ENCODE measurements around the gene ZNF605.
"Not testable (repeated sequence)": the region's sequence is repeated elsewhere in the genome, so short reads cannot be mapped to it uniquely, and the experiment has no call there.

ZNF605 gene

GRCh38 chr12:132904718-132905328, 51.3 kb downstream of the ZNF605 start:
- no peak for DNase-seq

- DNase-seq = no peak
Observed at GRCh38 chr12:132899033-132899432, 57.1 kb downstream of the ZNF605 start.

GRCh38 chr12:132888852-132889251, 67.3 kb downstream of the ZNF605 start:
- no peak for DNase-seq

GRCh38 chr12:132887513-132888351, 68.4 kb downstream of the ZNF605 start, which contains the start of gene CHFR:
TSS of gene CHFR (minus strand) at chr12:132887605. CDS start at chr12:132887328, 277 bp downstream.
- DNase-seq = peak; percentile 95

- peak; percentile 54 for DNase-seq
Observed at GRCh38 chr12:132886529-132887477, 69.3 kb downstream of the ZNF605 start.

- DNase-seq = no peak
Observed at GRCh38 chr12:132881818-132882217, 74.3 kb downstream of the ZNF605 start.

DNA sequence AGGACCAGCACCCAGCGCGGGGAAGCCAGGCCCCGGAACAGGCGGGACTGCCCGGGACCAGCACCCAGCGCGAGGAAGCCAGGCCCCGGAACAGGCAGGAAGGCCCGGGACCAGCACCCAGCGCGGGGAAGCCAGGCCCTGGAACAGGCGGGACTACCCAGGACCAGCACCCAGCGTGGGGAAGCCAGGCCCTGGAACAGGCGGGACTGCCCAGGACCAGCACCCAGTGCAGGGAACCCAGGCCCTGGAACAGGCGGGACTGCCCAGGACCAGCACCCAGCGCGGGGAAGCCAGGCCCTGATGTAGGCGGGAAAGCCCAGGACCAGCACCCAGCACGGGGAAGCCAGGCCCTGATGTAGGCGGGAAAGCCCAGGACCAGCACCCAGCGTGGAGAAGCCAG, 81.5 kb downstream of the ZNF605 start:
- DNase-seq = not testable (repeated sequence)

DNA sequence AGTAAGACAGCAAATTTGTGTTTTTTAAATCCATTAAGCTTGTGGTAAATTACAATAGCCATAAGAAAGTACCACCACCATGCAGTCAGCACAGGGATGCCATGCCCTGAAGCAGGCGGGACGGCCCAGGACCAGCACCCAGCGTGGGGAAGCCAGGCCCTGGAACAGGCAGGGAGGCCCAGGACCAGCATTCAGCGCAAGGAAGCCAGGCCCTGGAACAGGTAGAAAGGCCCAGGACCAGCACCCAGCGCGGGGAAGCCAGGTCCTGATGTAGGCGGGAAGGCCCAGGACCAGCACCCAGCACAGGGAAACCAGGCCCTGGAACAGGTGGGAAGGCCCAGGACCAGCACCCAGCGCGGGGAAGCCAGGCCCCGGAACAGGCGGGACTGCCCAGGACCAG, 81.9 kb downstream of the ZNF605 start:
- DNase-seq = no peak

- no peak for DNase-seq
Observed at GRCh38 chr12:132873724-132874123, 82.4 kb downstream of the ZNF605 start.

GRCh38 chr12:132872975-132873421, 83.1 kb downstream of the ZNF605 start:
- DNase-seq = no peak

- DNase-seq = no peak
Observed at GRCh38 chr12:132872073-132872855, 83.8 kb downstream of the ZNF605 start.

- no peak for DNase-seq
Observed at GRCh38 chr12:132869551-132869950, 86.6 kb downstream of the ZNF605 start.

All from NCI-H2171 treated with DMSO at 0.1 percent for 48 hours (cell line).